A549 treated with AZD2906 at 1 μM for 4 hours (cell line): ENCODE data around the gene KRTAP10-5. TPM values are rescaled to one million over a fixed set of nuclear protein-coding genes. Genes with fewer than 3 reads are reported as not detected.

Source experiments
- total RNA-seq: library from RNA; stranded (reverse); fragments of 200-300 nt; extraction: Qiagen RNA extraction; gene quantifications from 5 replicates; pipeline ENCODE4 v1.2.3, GENCODE V29; 2022

The KRTAP10-5 gene
- not detected in 5 replicates for total RNA-seq

DNA sequence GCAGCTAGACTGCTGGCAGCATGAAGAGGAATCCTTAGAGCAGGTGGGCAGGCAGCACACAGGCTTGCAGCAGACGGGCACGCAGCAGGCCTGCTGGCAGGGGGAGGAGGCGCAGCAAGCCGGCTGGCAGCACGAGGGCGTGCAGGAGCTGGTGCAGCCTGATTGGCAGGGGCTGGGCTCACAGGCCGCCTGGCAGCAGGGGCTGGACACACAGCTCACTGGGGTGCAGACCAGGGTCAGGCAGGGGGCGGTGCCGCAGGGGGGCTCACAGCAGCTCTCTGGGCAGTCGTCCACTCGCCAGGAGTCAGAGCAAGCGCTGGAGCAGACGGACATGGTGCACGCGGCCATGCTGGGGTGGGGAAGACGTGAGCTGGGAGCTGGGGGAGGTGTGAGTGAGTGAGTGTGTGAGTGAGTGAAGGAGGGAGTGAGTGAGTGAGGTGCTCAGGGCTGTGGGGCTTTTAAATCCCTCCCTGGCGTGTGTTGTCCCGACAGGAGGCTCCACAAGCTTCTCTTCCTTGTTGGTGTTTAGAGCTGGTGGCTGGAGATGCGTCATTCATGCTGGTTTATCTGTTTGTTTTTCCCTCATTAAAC lies at the start of gene KRTAP10-5:
Gene KRTAP10-5 (minus strand): TSS at position 374 of the 591 bp plus-strand sequence. CDS start 26 bp downstream, at position 348.

DNA sequence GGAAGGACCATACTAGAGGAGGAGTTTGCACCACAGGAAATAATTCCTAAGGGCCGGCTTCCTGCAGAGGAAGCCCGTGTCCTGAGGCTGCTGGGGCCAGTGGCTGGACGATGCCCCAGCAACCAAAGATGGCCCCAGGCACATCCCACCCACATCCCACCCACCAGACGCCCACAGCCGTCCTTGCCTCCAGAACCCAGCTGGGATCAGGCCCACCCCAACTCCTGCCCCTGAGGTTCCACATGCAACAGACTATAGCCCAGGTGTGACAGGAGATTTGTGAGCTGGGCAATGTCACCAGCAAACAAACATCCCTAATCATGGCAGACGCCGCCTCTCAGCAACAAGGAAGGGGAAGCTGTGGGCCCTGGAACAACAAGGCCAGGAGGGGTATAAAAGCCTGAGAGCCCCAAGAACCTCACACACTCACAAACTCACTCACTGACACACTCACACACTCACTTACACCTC lies 46.3 kb upstream of the KRTAP10-5 start, which contains the start of gene KRTAP10-9:
Gene KRTAP10-9 (plus strand): TSS at position 421 of the 471 bp plus-strand sequence. CDS start 79 bp downstream, outside the sequence.

DNA sequence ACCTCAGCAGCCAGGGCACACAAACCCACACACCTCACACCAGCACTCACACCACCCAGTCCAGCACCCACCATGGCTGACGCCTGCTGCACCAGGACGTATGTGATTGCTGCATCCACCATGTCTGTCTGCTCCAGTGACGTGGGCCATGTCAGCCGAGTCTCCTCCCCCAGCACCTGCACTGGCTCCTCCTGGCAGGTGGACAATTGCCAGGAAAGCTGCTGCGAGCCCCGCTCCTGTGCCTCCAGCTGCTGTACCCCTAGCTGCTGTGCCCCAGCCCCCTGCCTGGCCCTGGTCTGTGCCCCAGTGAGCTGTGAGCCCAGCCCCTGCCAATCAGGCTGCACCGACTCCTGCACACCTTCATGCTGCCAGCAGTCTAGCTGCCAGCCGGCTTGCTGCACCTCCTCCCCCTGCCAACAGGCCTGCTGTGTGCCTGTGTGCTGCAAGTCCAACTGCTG lies 31.7 kb upstream of the KRTAP10-5 start, which contains the start of gene KRTAP10-8:
Gene KRTAP10-8 (plus strand): TSS at position 51 of the 458 bp plus-strand sequence. CDS start 22 bp downstream, at position 73.

DNA sequence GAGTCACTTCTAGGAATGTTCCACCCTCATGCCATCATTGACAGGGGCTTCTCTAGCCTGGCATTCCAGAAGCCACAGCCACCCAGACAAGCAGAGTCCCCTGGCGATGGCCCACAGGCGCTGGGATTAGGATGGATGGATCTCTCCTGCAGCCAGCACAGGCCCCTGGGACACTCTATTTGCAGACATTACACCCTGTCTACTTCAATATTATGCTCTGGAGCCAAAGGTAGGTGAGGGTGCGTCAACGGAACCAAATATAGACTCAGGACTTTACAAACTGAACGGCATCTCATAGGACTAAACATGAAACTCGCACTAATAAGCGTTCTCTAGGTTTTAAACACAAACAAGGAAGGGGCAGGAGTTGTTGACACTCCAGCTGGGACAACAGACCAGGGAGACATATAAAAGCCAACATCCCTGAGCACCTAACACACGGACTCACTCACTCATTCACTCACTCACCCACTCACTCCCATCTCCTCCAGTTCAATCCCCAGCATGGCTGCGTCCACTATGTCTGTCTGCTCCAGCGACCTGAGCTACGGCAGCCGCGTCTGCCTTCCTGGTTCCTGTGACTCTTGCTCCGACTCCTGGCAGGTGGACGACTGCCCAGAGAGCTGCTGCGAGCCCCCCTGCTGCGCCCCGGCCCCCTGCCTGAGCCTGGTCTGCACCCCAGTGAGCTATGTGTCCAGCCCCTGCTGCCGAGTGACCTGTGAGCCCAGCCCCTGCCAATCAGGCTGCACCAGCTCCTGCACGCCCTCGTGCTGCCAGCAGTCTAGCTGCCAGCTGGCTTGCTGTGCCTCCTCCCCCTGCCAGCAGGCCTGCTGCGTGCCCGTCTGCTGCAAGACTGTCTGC lies 19.9 kb upstream of the KRTAP10-5 start, which contains the start of gene KRTAP10-7:
Gene KRTAP10-7 (plus strand): TSS at position 480 of the 861 bp plus-strand sequence. CDS start 25 bp downstream, at position 505.

DNA sequence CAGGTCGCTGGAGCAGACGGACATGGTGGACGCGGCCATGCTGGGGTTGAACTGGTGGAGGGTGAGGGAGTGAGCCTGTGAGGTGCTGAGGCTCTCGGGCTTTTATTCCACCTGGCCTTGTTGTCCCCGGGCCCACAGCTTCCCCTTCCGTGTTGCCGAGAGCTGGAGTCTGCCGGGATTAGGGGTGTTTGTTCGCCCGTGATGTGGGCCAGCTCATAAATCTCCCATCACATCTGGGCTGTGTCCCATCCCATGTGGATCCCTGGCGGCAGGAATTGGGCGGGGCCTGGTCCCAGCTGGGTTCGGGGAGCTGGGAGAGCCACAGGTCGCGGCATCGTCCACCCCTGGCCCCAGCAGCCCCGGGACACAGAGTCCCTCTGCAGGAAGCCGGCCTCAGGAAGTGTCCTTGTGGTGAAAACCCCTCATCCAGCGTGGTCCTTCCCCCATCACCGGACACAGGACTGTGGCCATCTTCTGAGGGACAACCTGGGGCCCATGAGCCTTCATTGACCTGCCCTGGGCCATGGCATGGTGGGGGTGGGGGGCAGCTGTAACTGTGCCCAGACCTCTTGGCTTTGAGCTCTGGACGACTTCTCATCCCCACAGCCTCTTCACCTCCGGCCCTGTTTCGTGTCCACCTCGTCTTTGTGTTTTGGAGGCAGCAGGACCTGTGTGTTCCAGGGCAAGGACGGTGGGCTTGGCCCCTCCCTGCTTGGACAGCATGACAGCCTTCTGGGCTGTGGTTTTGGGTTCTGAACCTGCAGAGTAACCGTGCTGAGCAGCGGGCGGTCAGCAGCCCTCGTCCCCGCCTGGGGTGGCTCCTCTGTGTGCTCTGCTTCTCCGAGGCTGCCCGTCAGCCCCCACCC lies 12.3 kb upstream of the KRTAP10-5 start, which contains the start of gene KRTAP10-6:
Gene KRTAP10-6 (minus strand): TSS at position 60 of the 866 bp plus-strand sequence. CDS start 21 bp downstream, at position 39.

DNA sequence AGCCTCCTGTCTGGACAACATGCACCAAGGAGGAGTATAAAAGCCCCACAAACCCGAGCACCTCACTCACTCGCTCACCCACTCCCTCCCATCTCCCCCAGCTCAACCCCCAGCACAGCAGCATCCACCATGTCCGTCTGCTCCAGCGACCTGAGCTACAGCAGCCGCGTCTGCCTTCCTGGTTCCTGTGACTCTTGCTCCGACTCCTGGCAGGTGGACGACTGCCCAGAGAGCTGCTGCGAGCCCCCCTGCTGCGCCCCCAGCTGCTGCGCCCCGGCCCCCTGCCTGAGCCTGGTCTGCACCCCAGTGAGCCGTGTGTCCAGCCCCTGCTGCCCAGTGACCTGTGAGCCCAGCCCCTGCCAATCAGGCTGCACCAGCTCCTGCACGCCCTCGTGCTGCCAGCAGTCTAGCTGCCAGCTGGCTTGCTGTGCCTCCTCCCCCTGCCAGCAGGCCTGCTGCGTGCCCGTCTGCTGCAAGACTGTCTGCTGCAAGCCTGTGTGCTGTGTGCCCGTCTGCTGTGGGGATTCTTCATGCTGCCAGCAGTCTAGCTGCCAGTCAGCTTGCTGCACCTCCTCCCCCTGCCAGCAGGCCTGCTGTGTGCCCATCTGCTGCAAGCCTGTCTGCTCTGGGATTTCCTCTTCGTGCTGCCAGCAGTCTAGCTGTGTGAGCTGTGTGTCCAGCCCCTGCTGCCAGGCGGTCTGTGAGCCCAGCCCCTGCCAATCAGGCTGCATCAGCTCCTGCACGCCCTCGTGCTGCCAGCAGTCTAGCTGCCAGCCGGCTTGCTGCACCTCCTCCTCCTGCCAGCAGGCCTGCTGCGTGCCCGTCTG lies 6.6 kb downstream of the KRTAP10-5 start, which contains the start of gene KRTAP10-4:
Gene KRTAP10-4 (plus strand): TSS at position 100 of the 827 bp plus-strand sequence. CDS start 30 bp downstream, at position 130.

GRCh38 chr21:44558695-44559094 lies 21.7 kb downstream of the KRTAP10-5 start, which contains the start of gene KRTAP10-3:
TSS of gene KRTAP10-3 (minus strand) at chr21:44558795. CDS start at chr21:44558715, 80 bp downstream.

DNA sequence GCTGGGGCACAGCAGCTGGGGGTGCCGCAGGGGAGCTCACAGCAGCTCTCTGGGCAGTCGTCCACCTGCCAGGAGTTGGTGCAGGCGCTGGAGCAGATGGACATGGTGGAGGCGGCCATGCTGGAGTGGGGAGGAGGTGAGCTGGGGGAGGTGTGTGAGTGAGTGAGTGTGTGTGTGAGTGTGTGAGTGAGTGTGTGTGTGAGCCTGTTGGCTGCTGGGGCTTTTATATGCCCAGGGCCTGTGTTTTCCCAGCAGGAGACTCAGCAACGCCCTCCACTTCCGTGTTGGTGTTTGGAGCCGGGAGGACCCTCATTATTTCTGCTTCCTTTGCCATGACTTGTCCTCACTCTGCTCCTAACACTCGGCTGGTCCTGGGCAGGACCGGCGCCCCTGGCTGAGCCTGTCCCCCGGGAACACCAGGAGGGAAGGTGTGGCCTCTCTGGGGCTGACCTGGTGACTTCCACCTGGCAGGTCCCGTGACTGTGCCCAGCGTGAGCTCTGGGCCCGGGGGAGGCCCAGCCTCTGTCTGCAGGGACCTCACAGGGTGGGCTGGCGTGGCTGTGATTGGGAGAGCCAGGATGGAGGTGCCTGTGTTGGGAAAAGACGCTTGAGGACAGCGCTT lies 29.0 kb downstream of the KRTAP10-5 start, which contains the start of gene KRTAP10-2:
Gene KRTAP10-2 (minus strand): TSS at position 166 of the 622 bp plus-strand sequence. CDS start 47 bp downstream, at position 119.

DNA sequence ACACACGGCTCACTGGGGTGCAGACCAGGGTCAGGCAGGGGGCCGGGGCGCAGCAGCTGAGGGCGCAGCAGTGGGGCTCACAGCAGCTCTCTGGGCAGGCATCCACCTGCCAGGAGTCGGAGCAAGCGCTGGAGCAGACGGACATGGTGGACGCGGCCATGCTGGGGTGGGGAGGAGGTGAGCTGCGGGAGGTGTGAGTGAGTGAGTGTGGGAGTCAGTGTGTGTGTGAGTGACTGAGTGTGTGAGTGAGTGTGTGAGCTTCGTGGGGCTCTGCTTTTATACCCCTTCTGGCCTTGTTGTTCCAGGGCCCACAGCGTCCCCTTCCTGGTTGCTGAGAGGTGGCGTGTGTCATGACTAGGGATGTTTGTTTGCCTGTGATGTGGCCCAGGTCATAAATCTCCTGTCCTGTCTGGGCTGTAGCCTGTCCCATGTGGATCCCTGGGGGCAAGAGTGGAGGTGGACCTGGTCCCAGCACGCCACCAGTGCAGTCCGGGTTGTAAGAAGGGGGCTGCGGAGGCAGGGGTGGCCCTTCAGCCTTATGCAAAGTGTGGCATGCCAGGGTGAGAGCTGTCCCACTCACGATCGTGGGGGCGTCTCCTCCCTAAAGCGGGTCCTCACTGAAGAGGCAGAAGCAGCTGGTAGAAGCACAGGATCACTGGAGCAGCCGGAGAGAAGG lies 40.3 kb downstream of the KRTAP10-5 start, which contains the start of gene KRTAP10-1:
Gene KRTAP10-1 (minus strand): TSS at position 205 of the 676 bp plus-strand sequence. CDS start 45 bp downstream, at position 160.

Other genes starting within 250 kb of the KRTAP10-5 start
- gene CFAP410, start 241.2 kb downstream of the KRTAP10-5 start, total RNA-seq: 5.2 to 10.0 TPM (median 8.1 TPM) in 5 replicates
- 7.5 to 10.7 TPM (median 8.7 TPM) in 5 replicates for gene TRPM2, start 227.0 kb downstream of the KRTAP10-5 start, total RNA-seq
- 1.8 to 2.4 TPM (median 2.1 TPM) in 5 replicates for gene LRRC3, start 125.1 kb downstream of the KRTAP10-5 start, total RNA-seq
- gene KRTAP10-1, start 40.4 kb downstream of the KRTAP10-5 start, total RNA-seq: not detected in 5 replicates
- gene KRTAP10-2, start 29.1 kb downstream of the KRTAP10-5 start, total RNA-seq: not detected in 5 replicates
- not detected in 5 replicates for gene KRTAP10-3, start 21.8 kb downstream of the KRTAP10-5 start, total RNA-seq
- not detected in 5 replicates for gene KRTAP10-4, start 6.9 kb downstream of the KRTAP10-5 start, total RNA-seq
- not detected in 5 replicates for gene KRTAP10-6, start 11.9 kb upstream of the KRTAP10-5 start, total RNA-seq
- not detected in 5 replicates for gene KRTAP10-7, start 20.0 kb upstream of the KRTAP10-5 start, total RNA-seq
- not detected in 5 replicates for gene KRTAP10-8, start 31.5 kb upstream of the KRTAP10-5 start, total RNA-seq
- not detected in 5 replicates for gene KRTAP10-9, start 46.5 kb upstream of the KRTAP10-5 start, total RNA-seq
- gene KRTAP10-10, start 56.8 kb upstream of the KRTAP10-5 start, total RNA-seq: not detected in 5 replicates
- not detected in 5 replicates for gene KRTAP10-11, start 65.8 kb upstream of the KRTAP10-5 start, total RNA-seq
- gene KRTAP12-4, start 74.1 kb upstream of the KRTAP10-5 start, total RNA-seq: not detected in 5 replicates
- gene KRTAP12-3, start 77.3 kb upstream of the KRTAP10-5 start, total RNA-seq: not detected in 5 replicates
- not detected in 5 replicates for gene KRTAP12-2, start 86.3 kb upstream of the KRTAP10-5 start, total RNA-seq
- not detected in 5 replicates for gene KRTAP12-1, start 101.6 kb upstream of the KRTAP10-5 start, total RNA-seq
- gene KRTAP10-12, start 116.6 kb upstream of the KRTAP10-5 start, total RNA-seq: not detected in 5 replicates
- not detected in 5 replicates for gene TSPEAR, start 131.0 kb upstream of the KRTAP10-5 start, total RNA-seq
- 30.3 to 39.6 TPM (median 32.3 TPM) in 5 replicates for gene UBE2G2, start 221.2 kb upstream of the KRTAP10-5 start, total RNA-seq
- gene SUMO3, start 237.5 kb upstream of the KRTAP10-5 start, total RNA-seq: 59.2 to 68.0 TPM (median 64.4 TPM) in 5 replicates